Measurements from ENCODE around the gene IP6K3. TPM values are rescaled to one million over a fixed set of nuclear protein-coding genes. Genes with fewer than 3 reads are reported as not detected.

IP6K3 gene
- total and polyA plus RNA-seq, 4 experiments from 2014 or later: not detected

- H3K9me3 Mint-ChIP-seq: no peaks in the 10 kb centered on the region
- no peak overlapping the region for H3K27ac Mint-ChIP-seq
- H3K4me1 Mint-ChIP-seq: peaks cover 23 to 41% (median 30%) of the 10 kb centered on the region in 4 donors
- intact Hi-C loops (cut with micrococcal nuclease): no loop called here
- H3K4me3 Mint-ChIP-seq: no peak overlapping the region
- peaks cover 11% of the 10 kb centered on the region for H3K36me3 ChIP-seq (ENCODE audit: insufficient read depth, low read length)
- H3K4me3 ChIP-seq (ENCODE audit: low read length in 2 of 2): no peak overlapping the region
- no peaks in the 10 kb centered on the region for H3K9me3 ChIP-seq (ENCODE audit: control insufficient read depth in 1 of 2, low read length in 2 of 2)
- no peak overlapping the region for H3K27ac ChIP-seq (ENCODE audit: low read depth, low read length)
- no peaks in the 10 kb centered on the region for H3K27me3 Mint-ChIP-seq
- peaks cover 22% of the 10 kb centered on the region for H3K4me1 ChIP-seq (ENCODE audit: insufficient read depth, low read length)
- CTCF ChIA-PET (ENCODE audit: partially characterized antibody): interaction anchor here (0.9 to 1.4 kb wide), 3 partner anchors 8 to 122 kb away, joined by 4 to 7 read pairs (median 4); no protein-coding TSS in a partner anchor
- H3K36me3 Mint-ChIP-seq: peaks cover 4 to 29% of the 10 kb centered on the region in 2 donors
- POLR2A ChIA-PET (ENCODE audit: partially characterized antibody): interaction anchor here (1.4 kb wide), 1 partner anchor 8 kb away, joined by 5 read pairs; no protein-coding TSS in a partner anchor
- DNase-seq: no peak
- H3K27me3 ChIP-seq (ENCODE audit: insufficient read depth, low read length): no peaks in the 10 kb centered on the region
These were observed 38.0 kb downstream of the IP6K3 start for GRCh38 chr6:33708516-33709204.

- Mint-ChIP-seq H3K36me3 (peaks cover 4 to 29% of the 10 kb centered on the region in 2 donors), H3K27ac (peak overlapping the region in 3 of 7 donors; percentile 48 to 67 (median 61)), H3K4me3 (no peak overlapping the region), H3K4me1 (peaks cover 23 to 41% (median 31%) of the 10 kb centered on the region in 4 donors), H3K9me3 (no peaks in the 10 kb centered on the region), H3K27me3 (no peaks in the 10 kb centered on the region)
- DNase-seq: no peak
- Histone ChIP-seq H3K4me1 (ENCODE audit: insufficient read depth, low read length) (peaks cover 22% of the 10 kb centered on the region), H3K36me3 (ENCODE audit: insufficient read depth, low read length) (peaks cover 11% of the 10 kb centered on the region), H3K9me3 (ENCODE audit: control insufficient read depth in 1 of 2, low read length in 2 of 2) (no peaks in the 10 kb centered on the region), H3K27ac (ENCODE audit: low read depth, low read length) (no peak overlapping the region), H3K27me3 (ENCODE audit: insufficient read depth, low read length) (no peaks in the 10 kb centered on the region), H3K4me3 (ENCODE audit: low read length in 2 of 2) (no peak overlapping the region)
- ChIA-PET CTCF (ENCODE audit: partially characterized antibody) (interaction anchor here (1.3 kb wide), 1 partner anchor 121 kb away, joined by 4 read pairs; no protein-coding TSS in a partner anchor), POLR2A (ENCODE audit: partially characterized antibody) (no interaction called here)
- intact Hi-C loops (cut with micrococcal nuclease): no loop called here
These were observed 38.9 kb downstream of the IP6K3 start for GRCh38 chr6:33707771-33708170.

- Mint-ChIP-seq H3K27ac (peak overlapping the region in 3 of 7 donors; percentile 21 to 77 (median 25)), H3K36me3 (peaks cover 4 to 26% of the 10 kb centered on the region in 2 donors), H3K4me1 (peaks cover 16 to 32% (median 26%) of the 10 kb centered on the region in 4 donors), H3K4me3 (no peak overlapping the region), H3K27me3 (no peaks in the 10 kb centered on the region), H3K9me3 (no peaks in the 10 kb centered on the region)
- intact Hi-C loops (cut with micrococcal nuclease): no loop called here
- H3K36me3 ChIP-seq (ENCODE audit: insufficient read depth, low read length): peaks cover 11% of the 10 kb centered on the region
- H3K27ac ChIP-seq (ENCODE audit: low read depth, low read length): no peak overlapping the region
- no peak overlapping the region for H3K4me3 ChIP-seq (ENCODE audit: low read length in 2 of 2)
- H3K9me3 ChIP-seq (ENCODE audit: control insufficient read depth in 1 of 2, low read length in 2 of 2): no peaks in the 10 kb centered on the region
- DNase-seq: no peak
- CTCF ChIA-PET (ENCODE audit: partially characterized antibody): interaction anchor here (0.9 to 2.1 kb wide), 3 partner anchors 36 to 120 kb away, joined by 3 to 7 read pairs (median 5); no protein-coding TSS in a partner anchor
- H3K4me1 ChIP-seq (ENCODE audit: insufficient read depth, low read length): peaks cover 18% of the 10 kb centered on the region
- H3K27me3 ChIP-seq (ENCODE audit: insufficient read depth, low read length): no peaks in the 10 kb centered on the region
- POLR2A ChIA-PET (ENCODE audit: partially characterized antibody): interaction anchor here (1.4 kb wide), 1 partner anchor 434 kb away, joined by 3 read pairs; the partner anchor contains the start of genes RPS18 and VPS52
These were observed 40.6 kb downstream of the IP6K3 start for GRCh38 chr6:33705955-33706725.

GRCh38 chr6:33705268-33705885, 41.3 kb downstream of the IP6K3 start:
- intact Hi-C loops (cut with micrococcal nuclease): no loop called here
- H3K4me1 ChIP-seq (ENCODE audit: insufficient read depth, low read length): peaks cover 14% of the 10 kb centered on the region
- no peak for DNase-seq
- no peak overlapping the region for H3K4me3 Mint-ChIP-seq
- peaks cover 11% of the 10 kb centered on the region for H3K36me3 ChIP-seq (ENCODE audit: insufficient read depth, low read length)
- ChIA-PET POLR2A (ENCODE audit: partially characterized antibody) (interaction anchor here (0.9 to 1.4 kb wide), 2 partner anchors 53 to 434 kb away, joined by 3 read pairs; partner anchors contain the start of genes RPS18 and VPS52), CTCF (ENCODE audit: partially characterized antibody) (interaction anchor here (0.9 to 2.1 kb wide), 4 partner anchors 35 to 119 kb away, joined by 3 to 7 read pairs (median 6); no protein-coding TSS in a partner anchor)
- H3K27ac ChIP-seq (ENCODE audit: low read depth, low read length): no peak overlapping the region
- no peaks in the 10 kb centered on the region for H3K9me3 ChIP-seq (ENCODE audit: control insufficient read depth in 1 of 2, low read length in 2 of 2)
- H3K27ac Mint-ChIP-seq: peak overlapping the region in 1 of 7 donors; percentile 35
- H3K27me3 ChIP-seq (ENCODE audit: insufficient read depth, low read length): no peaks in the 10 kb centered on the region
- H3K36me3 Mint-ChIP-seq: peaks cover 4 to 22% of the 10 kb centered on the region in 2 donors
- no peaks in the 10 kb centered on the region for H3K27me3 Mint-ChIP-seq
- H3K4me1 Mint-ChIP-seq: peaks cover 9 to 29% (median 21%) of the 10 kb centered on the region in 4 donors
- no peaks in the 10 kb centered on the region for H3K9me3 Mint-ChIP-seq
- H3K4me3 ChIP-seq (ENCODE audit: low read length in 2 of 2): no peak overlapping the region

- CTCF ChIA-PET (ENCODE audit: partially characterized antibody): interaction anchor here (1.4 to 2.1 kb wide), 3 partner anchors 34 to 114 kb away, joined by 5 to 7 read pairs (median 6); no protein-coding TSS in a partner anchor
- intact Hi-C loops (cut with micrococcal nuclease): no loop called here
- H3K27ac Mint-ChIP-seq: peak overlapping the region in 2 of 7 donors; percentile 6 to 47
These were observed 42.3 kb downstream of the IP6K3 start for GRCh38 chr6:33704215-33705066.

GRCh38 chr6:33702345-33702977, 44.2 kb downstream of the IP6K3 start:
- intact Hi-C loops (cut with micrococcal nuclease): no loop called here
- H3K9me3 Mint-ChIP-seq: no peaks in the 10 kb centered on the region

More at GRCh38 chr6:33704215-33705066, 42.3 kb downstream of the IP6K3 start:
- Mint-ChIP-seq H3K4me1 (peaks cover 12 to 26% (median 19%) of the 10 kb centered on the region in 4 donors), H3K4me3 (no peak overlapping the region), H3K36me3 (peaks cover 4 to 25% of the 10 kb centered on the region in 2 donors), H3K27me3 (no peaks in the 10 kb centered on the region), H3K9me3 (no peaks in the 10 kb centered on the region)
- H3K27me3 ChIP-seq (ENCODE audit: insufficient read depth, low read length): no peaks in the 10 kb centered on the region
- no peak overlapping the region for H3K27ac ChIP-seq (ENCODE audit: low read depth, low read length)
- H3K9me3 ChIP-seq (ENCODE audit: control insufficient read depth in 1 of 2, low read length in 2 of 2): no peaks in the 10 kb centered on the region
- peaks cover 8% of the 10 kb centered on the region for H3K36me3 ChIP-seq (ENCODE audit: insufficient read depth, low read length)
- POLR2A ChIA-PET (ENCODE audit: partially characterized antibody): interaction anchor here (0.9 to 1.4 kb wide), 3 partner anchors 10 to 433 kb away, joined by 3 read pairs; partner anchors contain the start of genes RPS18 and VPS52
- no peak for DNase-seq
- H3K4me1 ChIP-seq (ENCODE audit: insufficient read depth, low read length): peaks cover 7% of the 10 kb centered on the region
- H3K4me3 ChIP-seq (ENCODE audit: low read length in 2 of 2): no peak overlapping the region

More at GRCh38 chr6:33702345-33702977, 44.2 kb downstream of the IP6K3 start:
- POLR2A ChIA-PET (ENCODE audit: partially characterized antibody): interaction anchor here (0.6 to 0.9 kb wide), 4 partner anchors 8 to 963 kb away, joined by 3 to 6 read pairs (median 4); no protein-coding TSS in a partner anchor
- CTCF ChIA-PET (ENCODE audit: partially characterized antibody): interaction anchor here (1.0 to 4.0 kb wide), 8 partner anchors 9 to 123 kb away, joined by 3 to 77 read pairs (median 8); partner anchors contain the start of genes BAK1 and UQCC2
- no peaks in the 10 kb centered on the region for H3K9me3 ChIP-seq (ENCODE audit: control insufficient read depth in 1 of 2, low read length in 2 of 2)
- Mint-ChIP-seq H3K4me1 (peaks cover 10 to 35% (median 18%) of the 10 kb centered on the region in 4 donors), H3K27ac (peak overlapping the region in 3 of 7 donors; percentile 60 to 78 (median 72)), H3K36me3 (peaks cover 2 to 20% of the 10 kb centered on the region in 2 donors), H3K27me3 (no peaks in the 10 kb centered on the region), H3K4me3 (no peak overlapping the region)
- H3K27me3 ChIP-seq (ENCODE audit: insufficient read depth, low read length): no peaks in the 10 kb centered on the region
- peak in 2 of 5 donors; percentile 28 for DNase-seq
- peaks cover 13% of the 10 kb centered on the region for H3K4me1 ChIP-seq (ENCODE audit: insufficient read depth, low read length)
- no peak overlapping the region for H3K4me3 ChIP-seq (ENCODE audit: low read length in 2 of 2)
- H3K36me3 ChIP-seq (ENCODE audit: insufficient read depth, low read length): no peaks in the 10 kb centered on the region
- no peak overlapping the region for H3K27ac ChIP-seq (ENCODE audit: low read depth, low read length)

Measured in CD4-positive, alpha-beta memory T cell (primary cell).